ENCODE measurements around the gene SRBD1.
A peak's percentile ranks its signal among the peaks of the same experiment; 100 is the strongest.
"Not testable (repeated sequence)": the region's sequence is repeated elsewhere in the genome, so short reads cannot be mapped to it uniquely, and the experiment has no call there.

SRBD1 gene

GRCh38 chr2:45452866-45453265 is 158.2 kb downstream of the SRBD1 start:
- DNase-seq = no peak
- in situ Hi-C loops (cut with MboI; ENCODE audit: low pct_unique_long_range_greater_than_20kb, low sequenced_read_pairs) = no loop called here

- DNase-seq = no peak
- in situ Hi-C loops (cut with MboI; ENCODE audit: low pct_unique_long_range_greater_than_20kb, low sequenced_read_pairs) = no loop called here
Observed at GRCh38 chr2:45450634-45451033, 160.4 kb downstream of the SRBD1 start.

DNA sequence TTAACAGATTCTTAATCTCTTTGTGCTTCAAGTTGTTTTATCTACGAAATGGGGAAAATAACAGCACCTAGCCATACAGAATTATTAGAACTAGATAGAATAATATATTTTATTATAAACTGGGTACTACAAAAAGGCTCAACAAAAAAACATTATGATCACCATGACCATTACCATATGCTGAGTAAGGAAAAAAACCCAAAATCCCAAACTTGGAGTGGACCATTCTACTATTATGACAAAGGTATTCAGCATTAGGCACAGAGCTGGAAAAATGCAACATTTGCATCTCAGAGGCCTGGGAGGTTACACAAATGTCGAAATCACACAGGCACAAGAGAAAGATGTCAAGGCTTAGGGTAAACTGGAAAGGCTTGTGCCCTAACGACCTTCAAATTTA is 162.8 kb downstream of the SRBD1 start:
- in situ Hi-C loops (cut with MboI; ENCODE audit: low pct_unique_long_range_greater_than_20kb, low sequenced_read_pairs) = no loop called here

DNA sequence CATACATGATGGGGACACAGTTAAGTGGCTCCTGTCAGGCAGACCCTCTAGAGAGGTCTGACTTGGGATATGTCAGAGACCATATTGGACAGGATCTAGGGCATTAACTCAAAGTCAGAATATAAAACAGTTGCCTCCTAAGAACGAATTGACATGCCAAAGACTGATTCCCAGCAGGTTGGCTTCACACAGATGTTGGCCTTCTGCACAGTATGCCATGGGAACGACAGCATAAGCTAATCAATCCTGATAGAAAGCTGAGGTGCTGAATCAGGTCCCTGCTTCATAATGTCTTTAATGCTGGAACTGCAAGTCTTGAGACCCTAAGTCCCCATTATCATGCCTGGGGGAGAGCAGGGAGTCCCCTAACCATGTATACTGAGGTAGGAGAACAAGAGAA is 165.1 kb downstream of the SRBD1 start:
- DNase-seq = no peak
- in situ Hi-C loops (cut with MboI; ENCODE audit: low pct_unique_long_range_greater_than_20kb, low sequenced_read_pairs) = no loop called here

More for the DNA sequence above, 162.8 kb downstream of the SRBD1 start:
- no peak for DNase-seq

DNA sequence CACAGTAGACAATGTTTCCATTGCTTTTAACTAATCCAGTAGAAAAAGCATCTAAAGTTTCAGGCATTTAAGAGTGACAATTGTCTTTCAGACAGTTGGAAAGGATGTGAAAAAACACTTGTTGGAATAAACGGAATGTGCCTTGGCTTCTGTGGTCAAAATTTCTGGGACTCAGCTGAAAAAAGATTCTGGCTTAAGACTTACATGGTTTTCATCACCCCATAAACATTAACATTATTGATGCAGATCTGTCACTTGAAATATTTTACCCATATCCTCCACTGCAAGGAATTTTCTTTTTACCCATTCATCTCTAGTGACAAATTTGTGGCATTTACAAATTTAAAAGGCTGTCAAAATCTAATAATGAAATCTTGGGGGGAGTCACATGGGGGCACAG is 166.0 kb downstream of the SRBD1 start:
- in situ Hi-C loops (cut with MboI; ENCODE audit: low pct_unique_long_range_greater_than_20kb, low sequenced_read_pairs) = no loop called here
- no peak for DNase-seq

DNA sequence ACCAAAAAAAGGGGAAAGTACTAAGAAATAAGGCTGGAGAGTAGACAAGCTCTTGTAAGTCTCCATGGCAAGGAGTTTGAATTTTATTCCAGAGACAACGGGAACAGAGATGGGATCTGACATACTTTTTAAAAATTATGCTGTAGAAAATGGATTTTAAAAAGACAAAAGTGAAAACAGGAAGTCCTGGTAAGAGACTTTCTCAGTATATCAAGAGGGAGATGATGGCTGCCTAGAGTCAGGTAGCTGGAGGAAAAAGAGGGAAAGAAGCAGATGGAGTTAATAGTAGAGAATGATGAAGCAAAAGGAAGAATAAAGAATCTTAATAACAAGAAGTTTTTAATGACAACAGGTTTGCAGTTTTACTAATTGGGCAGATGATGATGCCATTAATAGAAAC is 168.1 kb downstream of the SRBD1 start:
- no peak for DNase-seq
- in situ Hi-C loops (cut with MboI; ENCODE audit: low pct_unique_long_range_greater_than_20kb, low sequenced_read_pairs) = no loop called here

GRCh38 chr2:45442026-45442425 is 169.0 kb downstream of the SRBD1 start:
- DNase-seq = no peak
- in situ Hi-C loops (cut with MboI; ENCODE audit: low pct_unique_long_range_greater_than_20kb, low sequenced_read_pairs) = no loop called here

- in situ Hi-C loops (cut with MboI; ENCODE audit: low pct_unique_long_range_greater_than_20kb, low sequenced_read_pairs) = no loop called here
- DNase-seq = no peak
Observed at GRCh38 chr2:45441571-45441970, 169.5 kb downstream of the SRBD1 start.

- in situ Hi-C loops (cut with MboI; ENCODE audit: low pct_unique_long_range_greater_than_20kb, low sequenced_read_pairs) = no loop called here
- no peak for DNase-seq
Observed at GRCh38 chr2:45439788-45440773, 171.0 kb downstream of the SRBD1 start.

DNA sequence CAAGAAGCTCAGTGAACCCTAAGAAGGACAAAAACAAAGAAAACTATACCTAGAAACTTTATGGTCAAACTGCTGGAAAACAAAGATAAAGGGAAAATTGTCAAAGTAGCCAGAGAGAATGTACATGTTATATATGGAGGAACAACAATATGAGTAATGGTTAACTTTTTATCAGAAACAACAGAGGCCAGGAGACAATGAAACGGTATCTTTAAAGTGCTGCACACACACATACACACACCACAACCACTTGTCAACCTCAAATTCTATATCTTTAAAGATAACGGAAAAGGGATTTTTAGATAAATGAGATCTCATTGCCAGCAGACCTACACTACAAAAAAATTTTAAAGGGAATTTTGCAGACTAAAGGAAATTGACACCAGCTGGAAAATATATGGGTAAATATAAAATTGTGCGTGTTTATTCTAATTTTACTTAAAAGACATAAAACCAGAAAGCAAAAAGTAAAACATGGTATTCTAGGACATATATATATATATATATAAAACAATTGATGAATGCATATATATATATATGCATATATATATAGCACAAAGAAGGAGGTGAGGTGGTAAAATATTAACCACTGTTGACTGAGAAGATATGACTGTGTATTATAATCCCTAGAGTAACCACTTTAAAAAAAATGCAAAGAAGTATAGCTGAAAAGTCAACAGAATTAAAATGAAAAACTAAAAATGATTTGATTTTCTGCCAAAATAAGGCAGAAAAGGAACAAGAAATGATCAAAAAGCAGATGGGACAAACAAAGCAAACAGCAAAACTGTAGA is 172.0 kb downstream of the SRBD1 start:
- in situ Hi-C loops (cut with MboI; ENCODE audit: low pct_unique_long_range_greater_than_20kb, low sequenced_read_pairs) = no loop called here
- no peak for DNase-seq

DNA sequence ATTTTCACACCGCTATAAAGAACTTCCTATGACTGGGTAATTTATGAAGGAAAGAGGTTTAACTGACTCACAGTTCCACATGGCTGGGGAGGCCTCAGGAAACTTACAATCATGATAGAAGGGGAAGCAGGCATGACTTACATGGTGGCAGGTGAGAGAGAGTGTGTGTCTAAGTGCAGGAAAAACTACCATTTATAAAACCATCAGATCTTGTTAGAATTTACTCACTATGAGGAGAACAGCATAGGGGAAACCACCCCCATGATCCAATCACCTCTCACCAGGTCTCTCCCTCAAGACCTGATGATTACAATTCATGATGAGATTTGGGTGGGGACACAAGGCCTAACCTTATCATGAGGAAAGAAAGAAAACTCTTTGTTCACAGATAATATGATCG is 174.6 kb downstream of the SRBD1 start:
- in situ Hi-C loops (cut with MboI; ENCODE audit: low pct_unique_long_range_greater_than_20kb, low sequenced_read_pairs) = no loop called here
- DNase-seq = peak; percentile 15

- in situ Hi-C loops (cut with MboI; ENCODE audit: low pct_unique_long_range_greater_than_20kb, low sequenced_read_pairs) = no loop called here
- DNase-seq = no peak
Observed at GRCh38 chr2:45435316-45435715, 175.8 kb downstream of the SRBD1 start.

DNA sequence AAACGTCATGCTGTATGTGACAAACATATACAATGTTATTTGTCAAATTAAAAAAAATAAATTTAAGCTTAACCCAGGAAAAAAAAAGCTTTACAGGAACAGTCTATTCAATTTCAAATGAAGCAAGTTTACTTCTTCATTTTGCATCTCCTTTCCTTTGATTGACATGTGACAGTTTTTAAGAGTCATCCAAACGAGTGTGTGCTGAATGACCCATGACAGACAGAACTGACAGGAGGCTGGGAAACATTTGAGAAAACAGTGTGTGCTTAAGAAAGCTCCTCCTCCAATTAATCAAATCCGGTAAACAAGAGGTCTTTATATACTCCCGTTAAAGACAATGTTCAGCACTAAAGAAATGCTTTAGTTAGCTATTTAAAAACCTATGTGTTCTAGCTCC is 177.7 kb downstream of the SRBD1 start:
- no peak for DNase-seq
- in situ Hi-C loops (cut with MboI; ENCODE audit: low pct_unique_long_range_greater_than_20kb, low sequenced_read_pairs) = no loop called here

DNA sequence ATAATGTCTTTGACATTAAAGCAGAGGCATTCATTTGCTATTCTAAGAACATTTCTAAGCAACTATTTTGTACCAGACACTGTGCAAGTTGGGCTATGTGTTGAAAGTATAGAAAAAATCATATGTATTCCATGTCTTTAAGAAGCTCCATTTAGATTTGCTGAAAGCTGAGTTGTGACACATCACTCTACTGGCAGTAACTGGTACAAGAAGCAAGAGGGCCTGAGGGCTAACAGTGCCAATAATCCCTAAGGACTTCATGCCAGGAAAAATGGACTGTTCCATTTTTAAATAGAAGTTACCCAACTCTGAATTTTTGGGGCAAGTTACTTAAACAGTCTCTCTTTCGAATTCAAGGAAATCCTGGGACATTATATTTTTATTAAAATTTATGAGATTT is 178.7 kb downstream of the SRBD1 start:
- DNase-seq = no peak
- in situ Hi-C loops (cut with MboI; ENCODE audit: low pct_unique_long_range_greater_than_20kb, low sequenced_read_pairs) = no loop called here

GRCh38 chr2:45426025-45426424 is 185.0 kb downstream of the SRBD1 start:
- DNase-seq; in situ Hi-C loops (cut with MboI; ENCODE audit: low pct_unique_long_range_greater_than_20kb, low sequenced_read_pairs): not testable (repeated sequence)

DNA sequence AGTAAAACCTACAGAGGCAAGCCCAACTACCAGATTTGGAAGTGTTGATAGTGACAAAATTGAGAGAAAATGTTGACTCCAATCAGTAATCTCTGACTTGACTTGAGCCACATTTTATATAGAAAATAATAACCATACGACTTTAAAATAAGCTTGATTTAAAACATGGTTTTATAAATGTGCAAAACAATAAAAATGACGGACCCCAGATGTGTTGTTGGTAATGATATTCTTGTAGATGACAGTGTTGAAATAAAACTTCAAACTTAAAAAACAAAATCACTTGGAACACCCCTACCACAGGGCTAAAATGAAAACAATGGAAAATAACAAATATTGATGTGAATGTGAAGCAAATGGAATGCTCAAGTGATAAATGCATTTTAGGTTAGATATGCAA is 188.1 kb downstream of the SRBD1 start:
- in situ Hi-C loops (cut with MboI; ENCODE audit: low pct_unique_long_range_greater_than_20kb, low sequenced_read_pairs) = no loop called here
- DNase-seq = no peak

DNA sequence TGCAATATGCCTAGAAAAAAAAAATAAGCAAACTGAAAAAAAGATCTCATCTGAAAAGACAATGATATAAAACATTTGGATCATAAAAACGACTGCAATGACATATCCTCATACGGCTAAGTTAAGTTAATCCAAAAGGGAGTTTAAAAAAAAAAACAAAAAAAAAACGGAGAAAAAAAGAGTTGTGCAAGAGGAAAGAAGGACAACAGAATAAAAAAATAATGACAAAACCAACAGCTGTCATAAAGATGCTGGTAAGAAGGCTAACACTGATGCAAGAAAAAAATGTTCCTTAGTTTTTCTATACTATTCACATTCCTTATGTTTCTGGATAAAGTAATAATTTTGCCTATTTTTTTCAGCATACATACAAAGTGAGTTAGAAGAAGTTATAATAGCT is 192.5 kb downstream of the SRBD1 start:
- in situ Hi-C loops (cut with MboI; ENCODE audit: low pct_unique_long_range_greater_than_20kb, low sequenced_read_pairs) = no loop called here
- DNase-seq = no peak

DNA sequence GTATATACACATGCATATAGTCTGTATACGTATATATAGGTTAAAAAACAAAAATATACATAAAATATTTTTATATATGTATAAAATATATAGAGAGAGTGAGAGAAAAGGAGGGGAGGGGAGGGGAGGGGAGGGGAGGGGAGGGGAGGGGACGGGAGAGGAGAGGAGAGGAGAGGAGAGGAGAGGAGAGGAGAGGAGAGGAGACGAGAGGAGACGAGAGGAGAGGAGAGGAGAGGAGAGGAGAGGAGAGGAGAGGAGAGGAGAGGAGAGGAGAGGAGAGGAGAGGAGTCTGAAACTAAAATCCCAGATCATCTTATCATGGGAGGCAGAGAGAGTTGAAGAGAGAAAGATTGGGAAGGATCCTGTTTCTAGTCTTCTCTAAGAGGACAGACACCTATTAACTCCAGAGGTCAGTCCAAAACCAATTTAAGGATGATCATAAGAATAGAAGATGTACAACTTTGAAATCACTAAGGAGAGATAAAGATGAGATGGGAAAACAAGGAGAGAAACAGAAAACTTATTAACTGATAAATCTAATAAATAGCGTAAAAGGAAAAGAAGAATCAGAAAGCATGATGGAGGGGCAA is 195.4 kb downstream of the SRBD1 start:
- no peak for DNase-seq
- in situ Hi-C loops (cut with MboI; ENCODE audit: low pct_unique_long_range_greater_than_20kb, low sequenced_read_pairs) = no loop called here

DNA sequence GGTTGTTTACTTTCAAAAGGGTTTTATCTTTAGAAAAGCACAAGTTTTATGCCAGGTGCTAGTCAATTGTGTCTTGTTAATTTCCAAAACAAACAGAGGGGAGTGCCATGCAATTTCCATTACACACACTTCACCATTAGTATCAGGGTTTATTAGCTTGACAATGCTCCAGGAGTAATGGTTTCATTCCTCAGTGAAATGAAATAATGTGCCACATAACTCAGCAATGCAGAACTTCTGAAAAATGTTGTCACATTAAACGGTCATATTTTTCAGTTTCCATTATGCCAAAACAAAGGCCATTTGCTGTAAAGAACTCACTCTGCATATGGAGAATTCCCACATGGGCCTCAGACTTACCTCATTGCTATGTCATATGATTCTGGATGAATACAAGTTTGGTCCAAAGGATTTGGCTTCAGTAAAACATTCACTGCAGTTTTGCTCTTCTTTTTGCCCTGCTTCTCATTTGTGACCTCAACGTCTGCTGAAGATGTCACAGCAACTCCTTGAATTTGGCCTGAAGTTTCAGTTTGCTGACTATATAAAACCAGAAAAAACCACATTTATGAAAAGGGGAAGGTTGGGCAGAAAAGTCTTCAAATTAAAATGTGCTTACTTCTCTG is 198.2 kb downstream of the SRBD1 start:
- DNase-seq = no peak
- in situ Hi-C loops (cut with MboI; ENCODE audit: low pct_unique_long_range_greater_than_20kb, low sequenced_read_pairs) = no loop called here

All from KBM-7 (cell line).